Smooth muscle cell (in vitro differentiated cells): ENCODE results near the gene WDR77. TPM values are rescaled to one million over a fixed set of nuclear protein-coding genes. Genes with fewer than 3 reads are reported as not detected.

ENCODE experiments used
- DNase-seq: peaks from one replicate; lab custom pipeline; 2025; ENCODE audit not compliant: unreplicated experiment; lab: John Stamatoyannopoulos, UW
- H2AFZ ChIP-seq: fragments of 200-600 bp; sonication (generic); 2 replicates; pipeline ENCODE4 v1.6.0; 2016; ENCODE audit warnings: antibody characterized with exemption, low read depth, mild to moderate bottlenecking
- H3F3A ChIP-seq: fragments of 200-600 bp; sonication (generic); 2 replicates; pipeline ENCODE4 v1.6.0; 2017; ENCODE audit warnings: antibody characterized with exemption, low read depth
- H3K27ac ChIP-seq: fragments of 200-600 bp; sonication (generic); 2 replicates; pipeline ENCODE4 v1.5.1; 2016; ENCODE audit warnings: low read depth, mild to moderate bottlenecking
- H3K27me3 ChIP-seq: fragments of 200-600 bp; sonication (generic); 2 replicates; pipeline ENCODE4 v1.6.1; 2016; ENCODE audit warnings: low read depth, mild to moderate bottlenecking
- H3K36me3 ChIP-seq: fragments of 200-600 bp; sonication (generic); 2 replicates; pipeline ENCODE4 v1.5.1; 2016; ENCODE audit warnings: low read depth
- H3K4me1 ChIP-seq: fragments of 200-600 bp; sonication (generic); 2 replicates; pipeline ENCODE4 v1.5.1; 2016; ENCODE audit warnings: low read depth
- H3K4me2 ChIP-seq: fragments of 200-600 bp; sonication (generic); 2 replicates; pipeline ENCODE4 v1.6.0; 2016; ENCODE audit warnings: mild to moderate bottlenecking
- H3K4me3 ChIP-seq: fragments of 200-600 bp; sonication (generic); 2 replicates; pipeline ENCODE4 v1.5.1; 2016; ENCODE audit warnings: mild to moderate bottlenecking
- H3K79me2 ChIP-seq: fragments of 200-600 bp; sonication (generic); 2 replicates; pipeline ENCODE4 v1.6.0; 2016; ENCODE audit warnings: low read depth, mild to moderate bottlenecking
- H3K9ac ChIP-seq: fragments of 200-600 bp; sonication (generic); 2 replicates; pipeline ENCODE4 v1.6.0; 2016; ENCODE audit warnings: low read depth
- H3K9me3 ChIP-seq: fragments of 200-600 bp; sonication (generic); replicated peaks from 2 replicates; pipeline ENCODE4 v1.5.1; 2016; ENCODE audit warnings: low read depth
- H4K20me1 ChIP-seq: fragments of 200-600 bp; sonication (generic); 2 replicates; pipeline ENCODE4 v1.6.0; 2016; ENCODE audit warnings: low read depth
- CTCF ChIP-seq: fragments of 200-600 bp; sonication (generic); IDR thresholded peaks from 2 replicates; pipeline ENCODE4 v1.5.1; 2017; ENCODE audit warnings: borderline replicate concordance, mild to moderate bottlenecking, antibody characterized with exemption; ENCODE audit not compliant: insufficient read depth, poor library complexity, severe bottlenecking
- WGBS: methylation state at CpG from one replicate; pipeline ENCODE4 v1.1.7; 2016; ENCODE audit warnings: low lambda C conversion rate; 5-methylcytosine and 5-hydroxymethylcytosine counted together
- polyA plus RNA-seq: library from polyadenylated mRNA; unstranded; fragments of >200 nt; fragmentation: Nextera tagmentation; extraction: Ambion mirVana; gene quantifications from 2 replicates; pipeline ENCODE4 v1.2.1, GENCODE V29; 2016
- total RNA-seq: library from RNA; depleted of rRNA; stranded (reverse); fragments of >200 nt; gene quantifications from 2 replicates; pipeline ENCODE4 v1.2.3, GENCODE V29; 2014

Gene WDR77
- total and polyA plus RNA-seq, 2 experiments from 2014 or later: 22.5 to 35.0 TPM

GRCh38 chr1:111468717-111469100, 19.7 kb upstream of the WDR77 start:
- Histone ChIP-seq H3K4me2 (no peak overlapping the region), H2AFZ (no peak overlapping the region), H3K36me3 (no peaks in the 10 kb centered on the region), H3K79me2 (no peaks in the 10 kb centered on the region), H3K4me3 (no peak overlapping the region), H3K27me3 (no peaks in the 10 kb centered on the region), H4K20me1 (no peaks in the 10 kb centered on the region), H3K9ac (no peak overlapping the region), H3K27ac (no peak overlapping the region), H3F3A (no peaks in the 10 kb centered on the region), H3K9me3 (no peaks in the 10 kb centered on the region), H3K4me1 (no peaks in the 10 kb centered on the region)
- no peak for TF ChIP-seq CTCF
- no peak for DNase-seq

- Histone ChIP-seq H3K9me3 (no peaks in the 10 kb centered on the region), H3K4me1 (no peaks in the 10 kb centered on the region), H3K4me2 (no peak overlapping the region), H3K27me3 (no peaks in the 10 kb centered on the region), H3K36me3 (no peaks in the 10 kb centered on the region), H3K79me2 (no peaks in the 10 kb centered on the region), H3F3A (no peaks in the 10 kb centered on the region), H2AFZ (no peak overlapping the region), H4K20me1 (no peaks in the 10 kb centered on the region), H3K9ac (no peak overlapping the region), H3K4me3 (no peak overlapping the region), H3K27ac (no peak overlapping the region)
- no peak for TF ChIP-seq CTCF
- DNase-seq: no peak
- WGBS: 89% methylated on average over 2 of the region's 2 CpGs
Measured at GRCh38 chr1:111467865-111468716, 19.0 kb upstream of the WDR77 start.

DNA sequence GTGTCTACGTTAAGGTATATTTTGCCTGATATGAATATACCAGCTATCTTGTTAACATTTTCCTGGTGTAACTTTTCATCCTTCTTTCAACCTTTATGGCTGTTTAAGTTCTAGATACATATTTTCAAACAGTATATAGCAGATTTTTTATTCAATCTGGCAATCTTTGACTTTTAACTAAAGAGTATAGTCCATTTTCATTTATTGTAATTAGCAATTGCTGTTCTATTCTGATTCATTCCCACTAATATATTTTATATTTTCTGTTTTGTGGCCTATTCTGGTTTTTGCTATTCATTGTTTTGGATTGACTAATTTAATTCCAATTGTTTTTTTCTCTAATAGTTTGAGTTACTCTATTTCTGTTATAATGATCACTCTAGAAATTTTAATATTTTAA, 17.4 kb upstream of the WDR77 start:
- 0% methylated on average over 1 of the region's 1 CpG for WGBS

More for the DNA sequence above, 17.4 kb upstream of the WDR77 start:
- Histone ChIP-seq H3K9me3 (no peaks in the 10 kb centered on the region), H3K4me2 (no peak overlapping the region), H3K27ac (no peak overlapping the region), H4K20me1 (no peaks in the 10 kb centered on the region), H3F3A (peaks cover 4% of the 10 kb centered on the region), H3K36me3 (peaks cover 7% of the 10 kb centered on the region), H3K27me3 (no peaks in the 10 kb centered on the region), H3K79me2 (no peaks in the 10 kb centered on the region), H3K9ac (no peak overlapping the region), H2AFZ (no peak overlapping the region), H3K4me1 (no peaks in the 10 kb centered on the region), H3K4me3 (no peak overlapping the region)
- no peak for TF ChIP-seq CTCF
- no peak for DNase-seq
